ENCODE results near the gene CASP2.

DNA sequence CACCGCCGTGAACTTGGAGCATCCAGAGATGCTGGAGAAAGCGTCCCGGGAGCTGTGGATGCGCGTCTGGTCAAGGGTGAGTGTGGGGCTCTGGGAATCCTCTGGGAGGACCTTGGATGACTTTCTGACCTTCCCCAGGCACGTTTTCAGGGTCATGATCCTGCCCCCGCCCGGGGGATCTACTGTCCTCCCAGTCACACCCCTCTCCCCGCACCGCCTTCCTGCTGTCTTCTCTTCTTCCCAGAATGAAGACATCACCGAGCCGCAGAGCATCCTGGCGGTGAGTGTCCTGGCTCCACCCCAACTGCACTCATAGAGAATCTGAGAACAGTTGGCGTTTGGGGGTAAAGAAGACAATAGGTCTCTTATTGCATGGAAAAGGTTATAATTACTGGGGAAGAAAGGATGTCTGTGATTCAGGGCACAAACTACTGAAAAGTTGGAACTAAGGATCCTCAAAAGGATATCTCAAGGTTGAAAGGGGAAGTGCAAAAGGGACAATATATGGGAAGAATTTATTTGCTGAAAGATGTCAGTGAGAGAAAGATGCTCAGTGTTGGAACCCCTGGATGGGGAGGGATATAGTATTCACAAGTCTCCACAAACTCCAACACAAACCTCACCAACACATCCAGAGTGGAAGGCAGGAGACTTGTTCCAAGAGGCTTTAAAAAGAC, 23.0 kb upstream of the CASP2 start:
- TF ChIP-seq, protein P1, sequence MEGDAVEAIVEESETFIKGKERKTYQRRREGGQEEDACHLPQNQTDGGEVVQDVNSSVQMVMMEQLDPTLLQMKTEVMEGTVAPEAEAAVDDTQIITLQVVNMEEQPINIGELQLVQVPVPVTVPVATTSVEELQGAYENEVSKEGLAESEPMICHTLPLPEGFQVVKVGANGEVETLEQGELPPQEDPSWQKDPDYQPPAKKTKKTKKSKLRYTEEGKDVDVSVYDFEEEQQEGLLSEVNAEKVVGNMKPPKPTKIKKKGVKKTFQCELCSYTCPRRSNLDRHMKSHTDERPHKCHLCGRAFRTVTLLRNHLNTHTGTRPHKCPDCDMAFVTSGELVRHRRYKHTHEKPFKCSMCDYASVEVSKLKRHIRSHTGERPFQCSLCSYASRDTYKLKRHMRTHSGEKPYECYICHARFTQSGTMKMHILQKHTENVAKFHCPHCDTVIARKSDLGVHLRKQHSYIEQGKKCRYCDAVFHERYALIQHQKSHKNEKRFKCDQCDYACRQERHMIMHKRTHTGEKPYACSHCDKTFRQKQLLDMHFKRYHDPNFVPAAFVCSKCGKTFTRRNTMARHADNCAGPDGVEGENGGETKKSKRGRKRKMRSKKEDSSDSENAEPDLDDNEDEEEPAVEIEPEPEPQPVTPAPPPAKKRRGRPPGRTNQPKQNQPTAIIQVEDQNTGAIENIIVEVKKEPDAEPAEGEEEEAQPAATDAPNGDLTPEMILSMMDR (IDR thresholded peaks at IDR 0.05 in 4 of 5, conservative IDR thresholded peaks at IDR 0.05 in 1 of 5): no peak
- no peak for TF ChIP-seq POLR2A (IDR thresholded peaks at IDR 0.05)

Measured in gastrocnemius medialis (tissue), 4 donors.